Left kidney (tissue), 2 donors: ENCODE results near the gene SUPT5H. TPM values are rescaled to one million over a fixed set of nuclear protein-coding genes. Genes with fewer than 3 reads are reported as not detected.
"Not testable (repeated sequence)": the region's sequence is repeated elsewhere in the genome, so short reads cannot be mapped to it uniquely, and the experiment has no call there.

Experiments
- DNase-seq: peaks from one replicate; pipeline ENCODE4 v3.0.0-alpha.2; 2013
- polyA plus RNA-seq: library from polyadenylated mRNA; unstranded; fragments of 120-200 nt; gene quantifications from one replicate; pipeline ENCODE4 v1.2.1, GENCODE V29; 2013; ENCODE audit not compliant: insufficient read length

Gene SUPT5H
- polyA plus RNA-seq, 1 donor: 150 TPM

GRCh38 chr19:39451257-39451656, 5.9 kb downstream of the SUPT5H start:
- DNase-seq: not testable (repeated sequence)

GRCh38 chr19:39463403-39463802, 18.0 kb downstream of the SUPT5H start:
- DNase-seq: no peak

GRCh38 chr19:39465956-39466747, 20.8 kb downstream of the SUPT5H start:
- no peak for DNase-seq

- no peak for DNase-seq
These were observed 22.6 kb downstream of the SUPT5H start for GRCh38 chr19:39467941-39468340.

- no peak for DNase-seq
These were observed 23.7 kb downstream of the SUPT5H start for GRCh38 chr19:39469036-39469435.

- no peak for DNase-seq
These were observed 24.2 kb downstream of the SUPT5H start for GRCh38 chr19:39469567-39469966.

- no peak for DNase-seq
These were observed 25.4 kb downstream of the SUPT5H start for GRCh38 chr19:39470724-39471339.

- DNase-seq: no peak
These were observed 26.6 kb downstream of the SUPT5H start for GRCh38 chr19:39471756-39472536.

GRCh38 chr19:39472746-39473442, 27.5 kb downstream of the SUPT5H start:
- no peak for DNase-seq

GRCh38 chr19:39473443-39473960, 28.1 kb downstream of the SUPT5H start:
- no peak for DNase-seq

GRCh38 chr19:39474139-39474620, 28.8 kb downstream of the SUPT5H start:
- peak; percentile 31 for DNase-seq

- no peak for DNase-seq
These were observed 30.4 kb downstream of the SUPT5H start for GRCh38 chr19:39475748-39476147.

- DNase-seq: not testable (repeated sequence)
These were observed 34.0 kb downstream of the SUPT5H start for GRCh38 chr19:39479319-39479801.

GRCh38 chr19:39479916-39480315, 34.5 kb downstream of the SUPT5H start:
- DNase-seq: no peak

GRCh38 chr19:39480337-39481228, 35.2 kb downstream of the SUPT5H start, which contains the start of gene TIMM50:
Gene TIMM50, plus strand, starts transcription at chr19:39480838. Its CDS starts 16 bp downstream, at chr19:39480854.
- peak; percentile 95 for DNase-seq

GRCh38 chr19:39481229-39481545, 35.8 kb downstream of the SUPT5H start:
- DNase-seq: no peak

- DNase-seq: no peak
These were observed 36.3 kb downstream of the SUPT5H start for GRCh38 chr19:39481676-39482075.

GRCh38 chr19:39483141-39483540, 37.8 kb downstream of the SUPT5H start:
- no peak for DNase-seq

GRCh38 chr19:39489756-39490155, 44.4 kb downstream of the SUPT5H start:
- no peak for DNase-seq

- no peak for DNase-seq
These were observed 46.8 kb downstream of the SUPT5H start for GRCh38 chr19:39492225-39492624.

- no peak for DNase-seq
These were observed 47.4 kb downstream of the SUPT5H start for GRCh38 chr19:39492788-39493187.
